Measurements from ENCODE around the gene GDF11. TPM values are rescaled to one million over a fixed set of nuclear protein-coding genes. Genes with fewer than 3 reads are reported as not detected.

GDF11 gene
- 1.4 and 1.5 TPM in 2 replicates for total RNA-seq

DNA sequence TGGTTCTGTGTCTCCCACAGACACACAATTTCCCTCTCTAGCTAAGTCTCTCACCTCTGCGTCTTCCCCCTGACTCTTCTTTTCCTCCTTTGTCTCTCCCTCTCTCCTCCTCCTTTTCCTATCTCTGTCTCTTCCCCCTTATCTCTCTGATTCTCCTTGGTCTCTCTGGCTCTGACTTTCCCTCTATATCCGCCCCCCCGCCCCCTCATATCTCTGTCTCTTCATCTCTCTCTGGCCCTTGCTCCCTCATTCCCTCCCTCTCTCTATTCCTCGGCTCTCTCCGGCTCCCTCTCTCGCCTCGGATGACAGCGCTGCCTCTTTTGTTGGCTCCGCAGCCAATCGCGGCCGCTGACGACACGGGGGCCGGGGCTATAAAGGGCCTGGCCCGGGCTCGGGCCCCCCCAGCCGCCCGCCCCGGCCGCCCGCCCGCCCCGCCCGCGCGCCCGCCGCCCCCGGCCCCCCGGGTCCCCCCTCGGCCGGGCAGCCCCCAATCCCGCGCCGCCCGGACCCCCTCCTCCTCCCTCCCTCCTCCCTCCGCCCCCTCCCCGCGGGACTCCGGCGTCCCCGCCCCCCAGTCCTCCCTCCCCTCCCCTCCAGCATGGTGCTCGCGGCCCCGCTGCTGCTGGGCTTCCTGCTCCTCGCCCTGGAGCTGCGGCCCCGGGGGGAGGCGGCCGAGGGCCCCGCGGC is at the start of gene GDF11:
GDF11 (plus strand) TSS at position 404 of the 687 bp plus-strand sequence; CDS start at position 599, 195 bp downstream.
- DNase-seq (ENCODE audit: low read depth in 2 of 2), result peak; percentile 77

GRCh38 chr12:55693323-55694187 is 49.4 kb upstream of the GDF11 start:
- DNase-seq (ENCODE audit: low read depth in 2 of 2), result no peak

GRCh38 chr12:55694188-55694515 is 48.8 kb upstream of the GDF11 start:
- DNase-seq (ENCODE audit: low read depth in 2 of 2), result no peak

- no peak for DNase-seq (ENCODE audit: low read depth in 2 of 2)
These were observed 48.3 kb upstream of the GDF11 start for GRCh38 chr12:55694651-55695050.

- DNase-seq (ENCODE audit: low read depth in 2 of 2), result no peak
These were observed 47.6 kb upstream of the GDF11 start for GRCh38 chr12:55695349-55695748.

DNA sequence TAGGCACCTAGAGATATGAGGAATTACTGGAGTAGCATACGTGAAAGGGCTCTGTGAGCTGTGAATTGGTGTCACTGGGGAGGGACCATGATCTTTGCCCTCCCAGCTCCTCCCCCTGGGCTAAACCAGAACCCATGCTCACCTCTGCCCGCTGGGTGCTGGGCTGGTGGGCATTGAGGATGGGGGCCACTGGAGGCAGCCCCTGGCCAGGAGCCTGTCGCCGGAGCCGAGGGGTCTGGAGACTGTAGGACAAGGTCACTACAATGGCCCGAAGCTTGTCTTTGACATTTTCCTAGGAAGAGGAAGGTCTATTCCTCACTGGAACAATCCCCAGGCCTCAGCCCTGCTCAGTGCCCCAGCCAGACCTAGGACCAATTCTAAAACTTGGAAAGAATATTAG is 46.8 kb upstream of the GDF11 start:
- no peak for DNase-seq (ENCODE audit: low read depth in 2 of 2)

GRCh38 chr12:55696796-55697462 is 46.0 kb upstream of the GDF11 start:
- DNase-seq (ENCODE audit: low read depth in 2 of 2), result no peak

DNA sequence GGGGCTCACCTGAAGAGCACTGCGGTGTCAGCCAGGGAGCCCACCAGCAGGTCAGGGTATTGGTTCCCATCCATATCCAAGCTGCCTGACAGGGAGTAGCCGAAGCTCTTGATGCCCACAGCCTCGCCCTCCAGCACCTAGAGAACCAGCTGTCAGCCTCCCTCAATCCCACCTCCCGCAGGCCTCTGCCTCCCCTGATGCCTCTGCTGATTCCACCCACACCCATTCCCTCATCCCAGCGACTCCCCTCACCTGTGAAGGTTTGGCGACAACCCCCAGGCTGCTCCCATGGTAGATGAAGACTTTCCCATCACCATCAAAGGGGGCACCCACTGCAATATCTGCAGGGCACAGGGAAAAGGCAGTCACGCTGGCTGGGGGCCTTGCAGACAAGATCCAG is 45.2 kb upstream of the GDF11 start:
- no peak for DNase-seq (ENCODE audit: low read depth in 2 of 2)

DNA sequence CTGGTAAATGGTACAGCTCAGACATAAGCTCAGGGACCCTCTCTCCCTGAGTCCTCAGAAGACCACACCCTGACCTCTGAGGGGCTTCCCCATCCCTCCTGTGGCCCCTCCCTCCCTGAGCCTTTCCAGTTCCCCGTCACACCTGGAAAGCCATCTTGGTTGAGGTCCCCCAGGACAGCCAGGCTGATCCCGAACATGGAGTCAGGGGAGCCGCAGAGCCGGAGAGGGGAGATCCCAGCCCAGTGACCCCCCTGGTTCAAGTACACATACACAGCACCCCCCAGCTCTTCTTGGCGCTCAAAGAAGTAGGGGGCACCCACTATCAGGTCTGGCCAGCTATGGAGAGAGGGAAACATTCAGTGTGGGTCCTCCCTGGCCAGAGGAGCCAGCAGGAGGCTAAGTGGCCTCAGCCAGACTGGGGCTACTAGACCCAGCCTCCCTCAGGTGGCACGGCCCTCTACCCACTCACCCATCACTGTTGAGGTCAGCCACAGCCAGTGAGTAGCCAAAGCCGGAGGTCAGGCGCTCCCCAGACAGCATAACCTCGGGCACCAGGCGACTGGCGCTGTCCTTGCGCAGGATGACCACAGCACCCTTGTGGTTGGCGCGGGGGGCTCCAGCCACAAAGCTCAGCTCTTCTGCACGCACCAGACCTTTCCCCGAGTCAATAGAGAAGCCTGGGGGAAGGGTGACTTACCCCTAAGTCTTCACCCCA is 44.5 kb upstream of the GDF11 start:
- DNase-seq (ENCODE audit: low read depth in 2 of 2), result no peak

DNA sequence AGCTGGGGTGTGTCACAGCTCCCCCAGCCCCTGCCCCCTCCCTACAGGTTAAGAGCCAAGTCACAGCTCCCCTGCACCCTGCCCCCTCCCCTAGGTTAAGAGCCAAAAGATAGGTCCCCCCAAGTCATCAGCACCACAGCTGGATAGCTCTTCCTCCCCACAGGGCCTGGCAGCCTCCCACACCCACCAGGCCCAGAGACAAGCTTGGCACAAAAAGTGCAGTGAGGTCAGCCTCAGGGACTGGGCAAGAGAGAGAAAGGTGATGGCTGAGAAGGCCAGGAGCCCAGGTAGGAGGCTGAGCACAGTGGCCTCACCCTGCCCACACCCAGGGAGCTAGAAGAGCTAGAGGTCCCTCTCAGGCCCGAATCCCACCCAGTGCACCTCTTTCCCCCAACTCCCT is 44.0 kb upstream of the GDF11 start:
- no peak for DNase-seq (ENCODE audit: low read depth in 2 of 2)

DNA sequence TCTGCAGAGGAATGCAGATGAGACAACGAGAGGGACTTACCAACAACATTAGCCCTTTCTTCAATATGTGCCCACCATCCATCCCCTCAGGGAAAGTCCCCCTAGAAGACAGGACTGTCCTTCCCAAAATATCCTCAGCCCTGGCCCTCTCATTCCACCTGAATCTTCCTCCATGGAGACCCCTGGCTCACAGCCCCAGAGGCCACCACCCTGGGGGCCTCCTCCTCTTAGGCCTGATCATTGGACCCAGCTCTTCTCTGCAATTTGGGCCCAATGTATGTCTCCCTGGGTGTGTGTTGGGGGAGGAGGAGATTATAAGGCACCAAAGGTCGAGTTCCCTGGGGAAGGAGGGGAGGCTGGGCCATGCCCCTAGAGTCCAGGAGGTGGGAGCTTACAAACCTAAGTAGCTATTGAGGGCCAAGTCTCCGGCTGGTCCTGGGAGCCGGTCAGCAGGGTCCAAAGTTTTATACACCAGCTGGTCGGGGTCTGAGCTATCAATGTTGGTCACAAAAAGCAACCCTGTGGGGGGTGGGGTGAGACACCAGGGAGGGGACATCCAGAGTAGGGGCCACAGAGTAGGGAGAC is 43.4 kb upstream of the GDF11 start:
- DNase-seq (ENCODE audit: low read depth in 2 of 2), result no peak

DNA sequence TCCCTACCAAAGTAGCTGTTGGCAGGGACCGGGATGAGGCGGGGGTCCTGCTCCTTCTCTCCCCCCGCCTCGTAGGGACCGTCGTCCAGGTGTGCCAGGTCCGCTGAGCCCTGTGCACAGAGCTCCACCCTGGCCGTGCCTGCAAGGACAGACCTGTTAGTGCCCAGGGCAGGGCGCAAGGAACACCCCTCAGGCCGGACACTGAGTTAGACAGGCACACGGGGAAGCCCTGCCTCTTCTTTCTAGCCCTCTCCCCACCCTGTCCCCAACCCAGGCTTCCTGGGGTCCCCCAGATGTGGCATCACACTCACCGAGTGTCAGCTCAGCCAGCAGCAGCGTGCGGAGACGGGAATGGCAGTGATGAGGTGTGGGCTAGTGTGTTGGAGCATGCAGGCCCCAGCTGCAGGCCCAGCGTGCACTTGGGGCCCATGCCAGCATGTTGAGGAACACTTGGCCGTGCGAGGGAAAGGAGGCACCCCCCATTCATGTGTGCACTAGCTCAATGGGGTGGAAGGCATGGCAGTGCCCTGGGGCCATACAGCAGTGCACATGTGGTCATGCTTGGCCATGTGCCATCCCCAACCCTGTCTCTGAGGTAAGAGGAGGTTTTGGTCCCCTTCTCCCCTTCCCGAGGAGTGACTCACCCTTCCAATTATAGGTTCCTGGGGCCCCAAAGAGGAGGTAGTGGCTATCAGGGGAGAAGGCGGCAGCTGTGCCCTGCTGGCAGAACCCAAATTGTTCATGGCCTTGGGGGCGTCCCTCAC is 42.5 kb upstream of the GDF11 start:
- no peak for DNase-seq (ENCODE audit: low read depth in 2 of 2)

DNA sequence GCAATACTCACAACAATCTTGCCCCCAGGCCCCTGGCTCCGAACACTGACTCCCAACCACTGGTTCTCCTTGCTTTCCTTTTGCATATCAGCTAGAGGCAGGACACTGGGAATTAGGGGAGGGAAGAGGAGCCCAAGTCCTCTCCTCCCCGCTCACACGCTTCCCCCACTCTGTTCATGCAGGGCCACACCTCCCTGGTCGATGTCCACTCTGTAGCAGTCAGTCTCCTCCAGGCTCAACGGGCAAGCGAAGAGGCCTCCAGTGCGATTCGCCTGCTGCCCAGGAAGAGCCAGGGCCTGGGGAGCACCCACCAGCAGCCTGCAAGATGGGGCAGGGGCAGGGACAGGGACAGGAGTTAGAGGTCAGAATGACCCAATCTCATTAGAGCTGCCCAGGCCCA is 40.1 kb upstream of the GDF11 start:
- DNase-seq (ENCODE audit: low read depth in 2 of 2), result no peak

DNA sequence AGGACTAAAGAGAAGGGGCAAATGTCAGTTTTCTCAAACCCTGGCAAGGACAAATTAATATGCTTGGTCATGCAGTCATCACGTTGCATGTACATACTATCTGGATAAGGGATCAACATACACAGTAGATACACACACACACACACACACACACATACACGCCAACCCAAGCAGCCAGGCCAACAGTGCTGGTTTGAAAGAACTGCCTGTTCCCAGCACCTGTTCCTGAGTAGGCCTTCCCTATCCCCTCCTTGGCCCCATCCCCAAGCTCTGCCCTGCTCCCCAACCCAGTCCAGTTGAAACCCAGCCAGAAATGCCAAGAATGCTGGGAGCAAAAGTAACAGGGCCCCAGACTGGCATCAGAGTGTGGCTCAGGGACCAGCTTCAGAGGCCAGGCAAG is 39.6 kb upstream of the GDF11 start:
- no peak for DNase-seq (ENCODE audit: low read depth in 2 of 2)

GRCh38 chr12:55703901-55704761 is 38.8 kb upstream of the GDF11 start:
- DNase-seq (ENCODE audit: low read depth in 2 of 2), result no peak

DNA sequence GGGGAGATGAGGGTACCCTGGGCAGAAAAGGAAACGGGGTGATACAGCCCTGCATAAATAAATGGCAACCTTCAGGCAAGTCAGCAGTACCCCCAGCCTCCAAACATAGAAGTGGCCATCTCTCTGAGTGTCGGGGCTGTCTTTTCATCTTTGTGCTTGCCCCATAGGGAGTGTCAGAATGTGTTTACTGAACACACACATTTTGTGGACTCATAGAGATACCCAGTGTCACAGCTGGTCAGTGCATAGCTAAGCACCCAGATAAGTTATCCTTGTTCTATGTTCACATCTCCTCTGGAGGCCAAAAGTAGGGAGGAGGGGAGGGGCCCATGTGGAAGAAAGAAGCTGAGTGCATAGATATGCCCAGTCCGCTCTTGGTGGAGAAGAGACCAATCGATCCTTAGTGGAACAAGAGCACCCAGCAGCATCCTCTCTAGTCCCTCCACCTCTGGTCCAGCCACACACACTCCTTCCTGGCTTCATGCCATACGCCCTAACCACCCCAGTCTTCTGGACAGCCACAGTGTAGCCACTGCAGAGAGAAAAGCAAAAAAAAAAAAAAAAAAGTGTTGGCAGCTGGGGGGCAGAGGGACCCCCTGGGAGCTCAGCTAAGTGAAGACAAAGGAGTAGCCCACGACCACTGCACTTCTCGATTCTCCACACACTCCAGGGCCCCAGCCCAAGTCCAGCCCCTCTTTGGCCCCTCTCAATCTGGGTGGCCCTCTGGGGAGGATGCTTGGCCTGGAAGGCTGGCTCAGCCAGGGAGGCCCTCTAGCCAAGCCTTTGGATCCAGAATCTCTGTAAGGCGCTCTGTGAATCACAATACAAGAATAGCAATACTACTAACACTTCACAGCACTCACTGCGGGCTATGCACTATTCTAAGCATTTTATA is 37.9 kb upstream of the GDF11 start:
- no peak for DNase-seq (ENCODE audit: low read depth in 2 of 2)

GRCh38 chr12:55705782-55706402 is 37.0 kb upstream of the GDF11 start:
- no peak for DNase-seq (ENCODE audit: low read depth in 2 of 2)

DNA sequence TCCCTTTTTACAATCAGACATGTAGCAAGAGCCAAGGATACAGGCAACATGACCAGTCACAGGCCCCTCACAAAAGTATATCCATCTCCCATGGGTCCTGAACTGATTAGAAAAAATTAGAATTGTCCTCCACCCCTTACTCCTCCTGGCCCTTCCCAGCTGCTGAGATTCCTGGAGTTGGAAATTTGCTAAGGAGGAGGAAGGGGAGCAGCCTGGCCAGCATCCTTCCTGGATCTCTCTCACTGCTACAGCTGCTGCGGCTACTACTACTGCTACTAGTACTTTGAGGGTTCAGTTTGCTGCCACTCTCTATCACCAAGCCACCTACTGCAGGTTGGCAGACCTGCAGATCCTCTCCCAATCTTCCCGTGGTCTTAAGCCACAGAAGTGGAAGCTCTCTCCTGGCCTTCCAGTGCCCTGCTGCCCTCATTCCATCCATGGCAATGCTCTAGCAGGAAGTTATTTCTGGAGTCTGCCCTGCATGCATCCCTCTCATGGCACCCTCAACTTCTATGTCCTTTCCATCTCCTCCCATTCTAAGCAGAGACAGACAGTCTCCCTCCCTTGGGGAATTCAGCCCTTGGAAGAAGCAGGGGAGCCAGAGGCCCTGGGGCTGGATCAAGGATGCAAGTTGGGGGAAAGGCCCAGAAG is 36.2 kb upstream of the GDF11 start:
- DNase-seq (ENCODE audit: low read depth in 2 of 2), result no peak
